ENCODE data around the gene FAM124A. TPM values are rescaled to one million over a fixed set of nuclear protein-coding genes. Genes with fewer than 3 reads are reported as not detected.

The FAM124A gene
- total RNA-seq, 1 experiment from 2014 or later, result 0.24 TPM

- DNase-seq (ENCODE audit: low read depth), result no peak
Measured at GRCh38 chr13:51305271-51305967, 83.2 kb downstream of the FAM124A start.

GRCh38 chr13:51308781-51309180, 86.6 kb downstream of the FAM124A start:
- DNase-seq (ENCODE audit: low read depth), result no peak

- no peak for DNase-seq (ENCODE audit: low read depth)
Measured at GRCh38 chr13:51311231-51311630, 89.0 kb downstream of the FAM124A start.

DNA sequence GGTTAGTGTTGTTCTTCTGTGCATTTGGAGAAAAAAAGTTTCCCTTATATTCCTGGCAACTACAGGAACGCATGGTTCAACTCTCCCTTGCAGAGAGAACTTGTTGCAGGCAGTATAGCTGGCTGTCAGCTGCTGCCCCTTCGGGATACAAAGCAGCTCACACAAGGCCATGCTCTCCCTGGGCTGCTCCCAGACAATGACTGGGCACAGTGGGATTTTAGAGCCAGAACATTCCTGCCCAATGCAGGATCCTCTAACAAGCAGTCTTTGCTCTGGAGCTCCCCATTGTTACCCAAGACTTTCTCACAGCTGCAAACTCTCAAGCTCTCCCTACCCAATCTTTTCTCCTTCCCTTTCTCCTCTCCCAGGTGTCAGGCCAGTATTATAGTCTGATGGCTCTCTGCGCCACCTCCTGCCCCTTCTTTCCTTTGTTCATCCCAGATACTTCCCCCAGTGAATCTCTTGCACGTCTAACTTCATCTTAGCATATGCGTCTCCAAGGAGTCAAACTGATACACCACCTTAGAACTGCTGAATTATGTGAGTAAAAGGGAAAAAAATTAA, 89.8 kb downstream of the FAM124A start:
- DNase-seq (ENCODE audit: low read depth), result no peak

GRCh38 chr13:51313619-51314018, 91.4 kb downstream of the FAM124A start:
- DNase-seq (ENCODE audit: low read depth), result no peak

- DNase-seq (ENCODE audit: low read depth), result peak; percentile 52
Measured at GRCh38 chr13:51317262-51317661, 95.1 kb downstream of the FAM124A start.

DNA sequence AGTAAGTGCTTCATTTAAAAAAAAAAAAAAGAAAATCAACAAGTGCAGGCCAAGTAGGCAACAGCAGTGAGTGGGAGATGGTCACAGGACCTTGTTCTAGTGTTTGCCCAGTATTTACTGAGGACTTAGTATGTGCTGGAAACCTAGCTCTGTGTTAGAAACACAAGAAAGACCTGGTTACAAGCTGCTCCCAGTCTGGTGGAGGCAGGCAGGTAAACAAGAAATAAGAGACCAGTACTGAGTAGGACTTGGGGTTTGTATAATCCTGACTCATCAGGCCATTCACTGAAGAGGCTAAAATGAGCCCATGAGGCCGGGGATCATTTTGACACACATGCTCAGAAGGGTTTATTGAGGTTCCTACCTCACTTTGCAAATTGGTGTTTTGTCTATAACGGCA, 95.8 kb downstream of the FAM124A start:
- DNase-seq (ENCODE audit: low read depth), result no peak

GRCh38 chr13:51318876-51319275, 96.7 kb downstream of the FAM124A start:
- DNase-seq (ENCODE audit: low read depth), result no peak

GRCh38 chr13:51321836-51322235, 99.6 kb downstream of the FAM124A start:
- no peak for DNase-seq (ENCODE audit: low read depth)

GRCh38 chr13:51322826-51323225, 100.6 kb downstream of the FAM124A start:
- DNase-seq (ENCODE audit: low read depth), result no peak

DNA sequence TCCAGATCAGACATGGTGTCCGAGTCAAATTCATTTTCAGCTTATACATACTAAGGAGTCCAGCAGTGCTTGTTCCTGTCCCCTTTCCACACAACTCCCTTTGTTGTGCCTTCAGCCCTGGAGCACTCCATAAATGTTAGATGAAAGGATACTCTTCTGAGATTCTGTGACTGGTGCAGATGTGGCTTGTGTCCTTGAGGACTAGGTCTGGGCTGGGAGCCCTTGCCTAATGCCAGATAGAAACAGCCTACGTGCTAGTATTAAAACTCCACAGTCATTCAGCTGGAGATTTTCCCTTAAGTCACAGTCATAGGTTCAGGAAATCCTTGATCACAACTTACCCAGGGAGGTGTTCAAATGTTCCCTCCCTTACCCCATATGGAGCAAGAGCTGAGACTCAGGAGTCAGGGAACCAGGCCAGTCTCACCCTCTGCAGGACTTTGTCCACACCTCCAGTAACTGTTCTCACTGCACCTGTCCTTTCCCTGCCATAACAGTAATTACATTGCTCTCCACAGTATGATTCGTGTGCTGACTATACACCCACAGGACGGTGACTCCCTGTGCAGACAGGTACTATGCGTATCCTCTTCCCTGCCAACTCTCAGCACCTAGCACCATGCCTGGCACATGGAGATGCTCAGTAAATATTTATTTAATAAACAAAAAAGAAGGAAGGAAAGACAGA, 101.8 kb downstream of the FAM124A start:
- no peak for DNase-seq (ENCODE audit: low read depth)

GRCh38 chr13:51324714-51325420, 102.7 kb downstream of the FAM124A start:
- no peak for DNase-seq (ENCODE audit: low read depth)

DNA sequence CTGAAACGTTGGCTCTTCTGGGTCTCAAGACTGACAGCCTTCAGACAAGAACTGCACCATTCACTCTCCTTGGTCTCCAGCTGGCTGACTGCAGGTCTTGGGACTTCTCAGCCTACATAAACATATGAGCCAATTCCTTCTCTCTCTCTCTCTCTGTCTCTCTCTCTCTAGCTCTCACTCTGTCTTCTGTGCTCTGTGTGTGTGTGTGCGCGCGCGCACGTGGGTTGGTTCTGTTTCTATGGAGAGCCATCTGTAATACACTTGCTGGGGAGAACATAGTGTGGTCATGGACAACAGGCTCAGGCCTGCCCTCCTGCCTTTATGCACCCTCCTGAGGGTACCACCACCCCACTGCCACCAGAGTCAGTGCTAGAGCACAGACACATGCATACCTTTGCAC, 103.6 kb downstream of the FAM124A start:
- no peak for DNase-seq (ENCODE audit: low read depth)

GRCh38 chr13:51326777-51327176, 104.6 kb downstream of the FAM124A start:
- no peak for DNase-seq (ENCODE audit: low read depth)

GRCh38 chr13:51327961-51328360, 105.8 kb downstream of the FAM124A start:
- DNase-seq (ENCODE audit: low read depth), result no peak

- DNase-seq (ENCODE audit: low read depth), result no peak
Measured at GRCh38 chr13:51328488-51328887, 106.3 kb downstream of the FAM124A start.

DNA sequence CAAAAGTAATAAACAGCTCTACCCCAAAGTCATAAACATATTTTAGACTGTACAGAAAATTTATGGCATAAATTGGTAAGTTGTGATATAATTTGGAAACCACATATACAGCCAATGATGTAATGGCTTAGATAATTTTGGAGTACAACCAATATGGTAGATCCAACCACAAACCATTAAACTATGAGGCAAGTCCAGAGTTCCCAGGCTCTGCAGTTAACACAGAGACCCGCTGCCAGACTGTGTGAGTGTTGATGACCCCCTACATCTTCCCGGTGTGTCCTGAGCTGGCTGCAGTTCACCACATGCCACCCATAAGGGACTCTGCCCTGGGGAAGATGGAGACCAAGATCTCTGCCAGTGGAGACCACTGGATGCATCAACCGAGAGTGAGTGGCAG, 107.4 kb downstream of the FAM124A start:
- DNase-seq (ENCODE audit: low read depth), result peak; percentile 51

GRCh38 chr13:51330791-51331190, 108.6 kb downstream of the FAM124A start:
- DNase-seq (ENCODE audit: low read depth), result peak; percentile 90

DNA sequence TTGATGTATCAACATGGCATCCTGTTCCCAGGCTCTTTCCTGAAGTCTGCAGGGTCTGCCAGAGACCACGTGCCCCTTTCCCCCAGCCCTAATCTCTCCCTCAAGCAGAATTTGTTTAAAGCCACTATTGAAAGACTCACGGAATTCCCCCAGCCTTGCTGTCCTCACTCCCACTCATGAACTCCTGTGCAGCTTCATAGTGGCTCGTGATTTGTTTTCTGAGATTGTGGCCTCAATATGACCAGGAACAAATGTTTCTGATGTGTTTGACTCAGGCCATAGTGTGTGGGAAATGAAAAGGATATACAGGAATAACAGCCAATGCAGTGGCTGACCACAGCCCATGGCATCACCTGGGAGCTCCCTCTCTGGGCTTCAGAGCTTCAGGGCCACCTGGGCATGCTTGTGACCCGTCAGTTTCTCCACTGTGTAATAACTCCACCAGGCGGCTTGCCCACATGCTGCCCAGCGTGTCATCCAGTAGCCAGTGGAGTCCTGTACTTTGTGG, 109.2 kb downstream of the FAM124A start:
- DNase-seq (ENCODE audit: low read depth), result peak; percentile 50

- DNase-seq (ENCODE audit: low read depth), result no peak
Measured at GRCh38 chr13:51332566-51333361, 110.6 kb downstream of the FAM124A start.

DNA sequence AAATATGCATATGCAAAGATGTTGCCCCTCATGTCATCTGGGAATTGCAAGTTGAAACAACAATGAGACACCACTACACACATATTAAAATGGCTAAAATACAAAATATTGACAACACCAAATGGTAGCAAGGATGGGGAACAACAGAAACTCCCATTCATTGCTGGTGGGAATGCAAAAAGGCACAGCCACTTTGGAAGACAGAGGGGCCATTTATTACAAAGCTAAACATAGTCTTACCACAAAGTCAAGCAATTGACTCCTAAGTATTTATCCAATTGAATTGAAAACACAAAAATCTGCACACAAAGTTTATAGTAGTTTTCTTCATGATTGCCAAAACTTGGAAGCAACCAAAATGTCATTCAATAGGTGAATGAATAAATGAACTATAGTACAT, 111.2 kb downstream of the FAM124A start:
- no peak for DNase-seq (ENCODE audit: low read depth)
